Endothelial cell of umbilical vein (primary cell): ENCODE measurements around the gene ZIM2. TPM values are rescaled to one million over a fixed set of nuclear protein-coding genes. Genes with fewer than 3 reads are reported as not detected.

ENCODE experiments used
- BruUV-seq: library from RNA; stranded (reverse); fragments of 400-500 nt; replicated peaks from 2 replicates; lab custom pipeline; 2021; lab: Mats Ljungman, UMichigan
- CTCF ChIA-PET: fragments of 300-600, 350-600 bp; sonication (Branson Sonifier 250); formaldehyde crosslinking; loops from one replicate; lab custom pipeline; 2021; ENCODE audit warnings: antibody characterized with exemption, inconsistent platforms; lab: Charles Lee
- POLR2A ChIA-PET: fragments of 300-600, 350-600 bp; sonication (Branson Sonifier 250); formaldehyde crosslinking; loops from one replicate; lab custom pipeline; 2021; ENCODE audit warnings: antibody characterized with exemption, inconsistent platforms; lab: Charles Lee
- DNase-seq: peaks from one replicate; pipeline ENCODE4 v3.0.0-alpha.2; 2011; ENCODE audit warnings: low read depth, low spot score
- FAIRE-seq: peaks from 2 replicates; lab custom pipeline; 2011; peaks lifted over from hg19 to GRCh38; lab: Jason Lieb, UNC
- H2AFZ ChIP-seq: 2 replicates; pipeline ENCODE4 v1.6.0; 2012; ENCODE audit warnings: low read depth, low read length, control low read depth, inconsistent platforms
- H3K27ac ChIP-seq: 2 replicates; pipeline ENCODE4 v1.5.1; 2011; ENCODE audit warnings: low read depth, mild to moderate bottlenecking, control low read depth, low read length, moderate library complexity; ENCODE audit not compliant: insufficient read depth
- H3K27me3 ChIP-seq, 2 experiments: 2 replicates each; pipeline versions ENCODE4 v1.6.0 to v1.6.1; 2011; ENCODE audit warnings: low read length in 2 of 2, mixed read lengths in 1 of 2; ENCODE audit not compliant: control insufficient read depth in 2 of 2, insufficient read depth in 2 of 2
- H3K36me3 ChIP-seq, 2 experiments: 2 replicates in 1 of 2; 3 replicates in 1 of 2; pipeline ENCODE4 v1.5.1; 2011; ENCODE audit warnings: low read length in 2 of 2, mild to moderate bottlenecking in 1 of 2, moderate library complexity in 1 of 2; ENCODE audit not compliant: control insufficient read depth in 2 of 2, insufficient read depth in 2 of 2; ENCODE audit errors: extremely low read depth in 1 of 2
- H3K4me1 ChIP-seq: 3 replicates; pipeline ENCODE4 v1.5.1; 2011; ENCODE audit warnings: mild to moderate bottlenecking, low read length; ENCODE audit not compliant: control insufficient read depth, insufficient read depth; ENCODE audit errors: extremely low read depth
- H3K4me2 ChIP-seq: 2 replicates; pipeline ENCODE4 v1.6.1; 2011; ENCODE audit warnings: low read length, control low read depth, mixed read lengths; ENCODE audit not compliant: insufficient read depth
- H3K4me3 ChIP-seq, 3 experiments: fragments of 200-600 bp in 1 of 3; sonication (generic), shearing (Covaris generic) in 1 of 3; replicated peaks in 1 of 3; 2 replicates each; pipeline ENCODE4 v1.5.1; 2011 to 2016; ENCODE audit warnings: control low read depth in 3 of 3, low read length in 3 of 3, mild to moderate bottlenecking in 2 of 3, inconsistent platforms in 1 of 3, low read depth in 1 of 3, moderate library complexity in 1 of 3; ENCODE audit not compliant: insufficient read depth in 1 of 3
- H3K79me2 ChIP-seq: 2 replicates; pipeline ENCODE4 v1.6.0; 2012; ENCODE audit warnings: low read length, inconsistent platforms; ENCODE audit not compliant: control insufficient read depth, insufficient read depth
- H3K9ac ChIP-seq: replicated peaks from 2 replicates; pipeline ENCODE3; 2011; ENCODE audit warnings: low read length, control low read depth; ENCODE audit not compliant: insufficient read depth; ENCODE audit errors: extremely low read depth
- H3K9me1 ChIP-seq: replicated peaks from 3 replicates; pipeline ENCODE4 v1.6.0; 2011; ENCODE audit warnings: mild to moderate bottlenecking, low read length; ENCODE audit not compliant: control insufficient read depth, insufficient read depth; ENCODE audit errors: extremely low read depth
- H3K9me3 ChIP-seq: replicated peaks from 2 replicates; pipeline ENCODE4 v1.5.1; 2012; ENCODE audit warnings: low read length, inconsistent platforms; ENCODE audit not compliant: control insufficient read depth, insufficient read depth
- H4K20me1 ChIP-seq: replicated peaks from 2 replicates; pipeline ENCODE3; 2011; ENCODE audit warnings: mild to moderate bottlenecking, low read length; ENCODE audit not compliant: control insufficient read depth, insufficient read depth; ENCODE audit errors: extremely low read depth
- CTCF ChIP-seq, 2 donors: IDR thresholded peaks; 1 replicate in 1 of 2; 2 replicates in 1 of 2; pipeline ENCODE4 v1.5.1; 2011; ENCODE audit warnings: low read length in 2 of 2, mild to moderate bottlenecking in 2 of 2, moderate library complexity in 2 of 2, control low read depth in 1 of 2, inconsistent platforms in 1 of 2, low read depth in 1 of 2; ENCODE audit not compliant: insufficient read depth in 1 of 2; ENCODE audit errors: extremely low read depth in 1 of 2
- EZH2 ChIP-seq: IDR thresholded peaks from 2 replicates; pipeline ENCODE4 v1.6.1; 2012; ENCODE audit warnings: borderline replicate concordance, low read depth, mild to moderate bottlenecking, moderate library complexity, low read length, inconsistent platforms; ENCODE audit not compliant: severe bottlenecking
- FOS ChIP-seq: IDR thresholded peaks from 2 replicates; pipeline ENCODE4 v1.6.1; 2011; ENCODE audit warnings: mild to moderate bottlenecking, low read length, moderate library complexity, borderline replicate concordance; ENCODE audit not compliant: insufficient read depth
- GATA2 ChIP-seq: IDR thresholded peaks from 2 replicates; pipeline ENCODE4 v1.7.0; 2011; ENCODE audit warnings: low read depth, mild to moderate bottlenecking, moderate library complexity, mixed read lengths, low read length; ENCODE audit not compliant: insufficient read length, insufficient read depth
- JUN ChIP-seq: IDR thresholded peaks from 2 replicates; pipeline ENCODE4 v1.6.1; 2011; ENCODE audit warnings: borderline replicate concordance, low read depth; ENCODE audit not compliant: insufficient read length, insufficient read depth
- MAX ChIP-seq: IDR thresholded peaks from 2 replicates; pipeline ENCODE4 v1.6.1; 2011; ENCODE audit not compliant: insufficient read depth, insufficient read length
- MYC ChIP-seq: IDR thresholded peaks from one replicate; pipeline ENCODE4 v1.6.1; 2011; ENCODE audit warnings: mild to moderate bottlenecking, low read depth, low read length
- POLR2A ChIP-seq: IDR thresholded peaks from 2 replicates; pipeline ENCODE4 v1.6.1; 2012; ENCODE audit warnings: low read depth, mild to moderate bottlenecking, control low read depth, low read length
- POLR2AphosphoS5 ChIP-seq: IDR thresholded peaks from 2 replicates; pipeline ENCODE4 v1.6.1; 2012; ENCODE audit warnings: low read depth, mild to moderate bottlenecking, control low read depth, low read length, moderate library complexity; ENCODE audit not compliant: insufficient read depth
- dilution Hi-C: fragments of 300-500 bp; cut with MboI; formaldehyde crosslinking; loops from one replicate; pipeline ENCODE4 v1.15.0; 2019; ENCODE audit warnings: low sequenced_read_pairs; ENCODE audit not compliant: extremely low pct_ligation_motif_present
- intact Hi-C: fragments of 100-400 bp; cut with micrococcal nuclease; formaldehyde crosslinking; loops from one replicate; pipeline ENCODE4 v1.10.0; 2022
- polyA plus RNA-seq, 4 experiments: library from polyadenylated mRNA; depleted of rRNA in 3 of 4; stranded (reverse) in 3 of 4; unstranded in 1 of 4; fragments of >200 nt; gene quantifications; 2 replicates each; pipeline versions ENCODE4 v1.2.1 to v1.2.3, GENCODE V29; 2011 to 2012; ENCODE audit warnings: missing spikeins in 1 of 4
- total RNA-seq: library from RNA; stranded (reverse); gene quantifications from 2 replicates; pipeline ENCODE4 v1.2.3, GENCODE V29; 2021

Gene ZIM2
- total and polyA plus RNA-seq, 2 donors (not counting 3 experiments of a cell fraction or from before 2014, with no cell fraction given) = not detected

DNA sequence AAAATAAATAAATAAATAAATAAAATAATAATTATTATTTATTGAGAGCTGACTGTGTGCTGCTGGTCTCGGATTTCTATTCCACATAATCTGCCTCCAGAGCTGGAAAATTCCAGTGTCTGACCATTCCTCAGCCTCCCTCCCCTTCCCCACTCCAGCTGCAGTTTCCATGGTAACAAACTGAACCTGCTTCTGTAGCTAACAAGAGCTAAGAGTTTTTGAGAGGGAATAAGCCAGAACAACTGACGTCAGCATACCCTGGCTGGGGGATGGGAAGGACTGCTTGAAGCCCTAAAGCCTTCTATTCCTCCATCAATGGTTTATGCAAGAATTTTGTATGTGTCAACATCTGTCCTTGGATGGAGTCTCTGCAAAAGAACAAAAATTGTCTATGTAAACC is 26.0 kb upstream of the ZIM2 start:
- no peak for FAIRE-seq
- dilution Hi-C loops = no loop called here
- intact Hi-C loops = no loop called here
- H2AFZ ChIP-seq = no peak overlapping the region
- H3K79me2 ChIP-seq = no peaks in the 10 kb centered on the region
- no peaks in the 10 kb centered on the region for H3K9me1 ChIP-seq
- H3K9ac ChIP-seq = no peak overlapping the region
- no peak overlapping the region for H3K4me2 ChIP-seq
- H3K36me3 ChIP-seq = no peaks in the 10 kb centered on the region
- DNase-seq = no peak
- BruUV-seq = no TSS peak
- peaks cover 2% of the 10 kb centered on the region for H3K9me3 ChIP-seq
- H4K20me1 ChIP-seq = no peaks in the 10 kb centered on the region
- no peak overlapping the region for H3K27ac ChIP-seq
- no peak overlapping the region for H3K4me3 ChIP-seq
- TF ChIP-seq CTCF (IDR thresholded peaks at IDR 0.05; ENCODE audit: extremely low read depth in 1 of 2, insufficient read depth in 1 of 2, low read depth in 1 of 2, low read length in 2 of 2) = no peak
- TF ChIP-seq JUN = no peak
- no peak for TF ChIP-seq EZH2
- no peak for TF ChIP-seq MAX
- no peak for TF ChIP-seq FOS
- TF ChIP-seq MYC = no peak
- TF ChIP-seq GATA2 = no peak
- TF ChIP-seq POLR2AphosphoS5 = no peak
- no peak for TF ChIP-seq POLR2A
- CTCF ChIA-PET = no interaction called here
- POLR2A ChIA-PET = no interaction called here
- H3K4me1 ChIP-seq = no peaks in the 10 kb centered on the region
- H3K27me3 ChIP-seq = no peaks in the 10 kb centered on the region
